ENCODE measurements around the gene FREM2. TPM values are rescaled to one million over a fixed set of nuclear protein-coding genes. Genes with fewer than 3 reads are reported as not detected.

FREM2 gene
- 2.7 TPM for total RNA-seq

GRCh38 chr13:38686577-38687245 is at the start of gene FREM2:
Gene FREM2, plus strand, starts transcription at chr13:38687077. Its CDS starts 268 bp downstream, at chr13:38687345.
- peak; percentile 16 for DNase-seq

- DNase-seq: no peak
Observed at GRCh38 chr13:38637576-38637975, 49.3 kb upstream of the FREM2 start.

- DNase-seq: no peak
Observed at GRCh38 chr13:38641164-38641948, 45.5 kb upstream of the FREM2 start.

GRCh38 chr13:38647312-38647711 is 39.6 kb upstream of the FREM2 start:
- DNase-seq: no peak

GRCh38 chr13:38648912-38649311 is 38.0 kb upstream of the FREM2 start:
- DNase-seq: no peak

GRCh38 chr13:38656699-38657098 is 30.2 kb upstream of the FREM2 start:
- DNase-seq: no peak

- no peak for DNase-seq
Observed at GRCh38 chr13:38657191-38657590, 29.7 kb upstream of the FREM2 start.

- no peak for DNase-seq
Observed at GRCh38 chr13:38658906-38659305, 28.0 kb upstream of the FREM2 start.

GRCh38 chr13:38661010-38661675 is 25.7 kb upstream of the FREM2 start:
- no peak for DNase-seq

- no peak for DNase-seq
Observed at GRCh38 chr13:38662362-38662761, 24.5 kb upstream of the FREM2 start.

GRCh38 chr13:38664906-38665305 is 22.0 kb upstream of the FREM2 start:
- DNase-seq: no peak

- DNase-seq: no peak
Observed at GRCh38 chr13:38667526-38668109, 19.3 kb upstream of the FREM2 start.

- DNase-seq: no peak
Observed at GRCh38 chr13:38669234-38669964, 17.5 kb upstream of the FREM2 start.

- DNase-seq: no peak
Observed at GRCh38 chr13:38670627-38671026, 16.2 kb upstream of the FREM2 start.

- no peak for DNase-seq
Observed at GRCh38 chr13:38671980-38672379, 14.9 kb upstream of the FREM2 start.

- no peak for DNase-seq
Observed at GRCh38 chr13:38674208-38674607, 12.7 kb upstream of the FREM2 start.

- DNase-seq: no peak
Observed at GRCh38 chr13:38680912-38681311, 6.0 kb upstream of the FREM2 start.

GRCh38 chr13:38684714-38685113 is 2.2 kb upstream of the FREM2 start:
- no peak for DNase-seq

- DNase-seq: no peak
Observed at GRCh38 chr13:38685431-38685830, 1.4 kb upstream of the FREM2 start.

GRCh38 chr13:38685974-38686576 is 802 bp upstream of the FREM2 start:
- no peak for DNase-seq
